ENCODE data around the gene AJM1. TPM values are rescaled to one million over a fixed set of nuclear protein-coding genes. Genes with fewer than 3 reads are reported as not detected.
A peak's percentile ranks its signal among the peaks of the same experiment; 100 is the strongest.
"Not testable (repeated sequence)": the region's sequence is repeated elsewhere in the genome, so short reads cannot be mapped to it uniquely, and the experiment has no call there.

The AJM1 gene
- total RNA-seq, 1 donor from 2014 or later = 7.4 TPM

- TF ChIP-seq CTCF (IDR thresholded peaks at IDR 0.05) = no peak
- no peak for DNase-seq (ENCODE audit: low spot score)
- Mint-ChIP-seq H3K27ac (ENCODE audit: unreplicated experiment) (no peak overlapping the region), H3K9me3 (ENCODE audit: low read depth) (no peaks in the 10 kb centered on the region), H3K27me3 (ENCODE audit: low read depth) (no peaks in the 10 kb centered on the region), H3K4me1 (ENCODE audit: low read depth) (no peaks in the 10 kb centered on the region), H3K4me3 (ENCODE audit: unreplicated experiment) (no peak overlapping the region), H3K36me3 (ENCODE audit: low read depth) (no peaks in the 10 kb centered on the region)
Measured at GRCh38 chr9:136832581-136832980, 9.7 kb upstream of the AJM1 start.

DNA sequence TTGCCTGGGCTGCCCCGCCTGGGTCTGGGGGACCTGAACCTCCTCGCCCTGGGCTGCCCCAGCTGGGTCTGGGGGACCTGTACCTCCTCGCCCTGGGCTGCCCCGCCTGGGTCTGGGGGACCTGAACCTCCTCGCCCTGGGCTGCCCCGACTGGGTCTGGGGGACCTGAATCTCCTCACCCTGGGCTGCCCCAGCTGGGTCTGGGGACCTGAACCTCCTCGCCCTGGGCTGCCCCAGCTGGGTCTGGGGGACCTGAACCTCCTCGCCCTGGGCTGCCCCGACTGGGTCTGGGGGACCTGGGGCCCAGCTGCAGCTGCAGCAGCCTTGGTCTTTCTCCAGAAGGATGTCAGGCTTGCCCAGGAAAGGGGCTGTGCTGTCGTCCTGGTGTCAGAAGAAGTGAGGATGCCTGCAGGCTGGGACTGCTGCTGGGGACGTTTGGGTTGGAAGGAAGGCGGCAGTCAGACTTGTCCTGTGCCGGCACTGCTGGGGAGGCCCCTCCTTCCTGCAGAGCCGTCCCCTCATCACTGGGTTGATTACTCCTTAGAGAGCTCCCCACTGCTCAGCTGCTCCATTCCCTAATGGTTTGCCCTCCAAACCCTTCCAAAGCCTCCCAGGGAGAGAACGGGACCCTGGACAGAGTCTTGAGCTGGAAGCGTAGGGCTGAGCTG lies 8.8 kb upstream of the AJM1 start:
- not testable (repeated sequence) for H3K27ac Mint-ChIP-seq (ENCODE audit: unreplicated experiment); H3K27me3 Mint-ChIP-seq (ENCODE audit: low read depth); DNase-seq (ENCODE audit: low spot score); H3K4me3 Mint-ChIP-seq (ENCODE audit: unreplicated experiment); H3K36me3 Mint-ChIP-seq (ENCODE audit: low read depth); H3K9me3 Mint-ChIP-seq (ENCODE audit: low read depth); H3K4me1 Mint-ChIP-seq (ENCODE audit: low read depth)

GRCh38 chr9:136835162-136835931 lies 6.9 kb upstream of the AJM1 start:
- no peak for DNase-seq (ENCODE audit: low spot score)
- Mint-ChIP-seq H3K4me1 (ENCODE audit: low read depth) (peaks cover 10% of the 10 kb centered on the region), H3K27ac (ENCODE audit: unreplicated experiment) (peak overlapping the region; percentile 36), H3K27me3 (ENCODE audit: low read depth) (no peaks in the 10 kb centered on the region), H3K9me3 (ENCODE audit: low read depth) (no peaks in the 10 kb centered on the region), H3K36me3 (ENCODE audit: low read depth) (peaks cover 3% of the 10 kb centered on the region), H3K4me3 (ENCODE audit: unreplicated experiment) (no peak overlapping the region)
- TF ChIP-seq CTCF (IDR thresholded peaks at IDR 0.05) = no peak

GRCh38 chr9:136835932-136836904 lies 6.1 kb upstream of the AJM1 start:
- Mint-ChIP-seq H3K27me3 (ENCODE audit: low read depth) (no peaks in the 10 kb centered on the region), H3K4me3 (ENCODE audit: unreplicated experiment) (no peak overlapping the region), H3K9me3 (ENCODE audit: low read depth) (no peaks in the 10 kb centered on the region), H3K27ac (ENCODE audit: unreplicated experiment) (no peak overlapping the region), H3K36me3 (ENCODE audit: low read depth) (peaks cover 3% of the 10 kb centered on the region), H3K4me1 (ENCODE audit: low read depth) (peaks cover 18% of the 10 kb centered on the region)
- no peak for DNase-seq (ENCODE audit: low spot score)
- TF ChIP-seq CTCF (IDR thresholded peaks at IDR 0.05) = no peak

- no peak overlapping the region for H3K27ac Mint-ChIP-seq (ENCODE audit: unreplicated experiment)
- no peaks in the 10 kb centered on the region for H3K27me3 Mint-ChIP-seq (ENCODE audit: low read depth)
- H3K9me3 Mint-ChIP-seq (ENCODE audit: low read depth) = no peaks in the 10 kb centered on the region
- H3K36me3 Mint-ChIP-seq (ENCODE audit: low read depth) = peaks cover 3% of the 10 kb centered on the region
- TF ChIP-seq CTCF (IDR thresholded peaks at IDR 0.05) = no peak
- H3K4me1 Mint-ChIP-seq (ENCODE audit: low read depth) = peaks cover 29% of the 10 kb centered on the region
- DNase-seq (ENCODE audit: low spot score) = no peak
- H3K4me3 Mint-ChIP-seq (ENCODE audit: unreplicated experiment) = no peak overlapping the region
Measured at GRCh38 chr9:136837146-136837855, 5.0 kb upstream of the AJM1 start.

DNA sequence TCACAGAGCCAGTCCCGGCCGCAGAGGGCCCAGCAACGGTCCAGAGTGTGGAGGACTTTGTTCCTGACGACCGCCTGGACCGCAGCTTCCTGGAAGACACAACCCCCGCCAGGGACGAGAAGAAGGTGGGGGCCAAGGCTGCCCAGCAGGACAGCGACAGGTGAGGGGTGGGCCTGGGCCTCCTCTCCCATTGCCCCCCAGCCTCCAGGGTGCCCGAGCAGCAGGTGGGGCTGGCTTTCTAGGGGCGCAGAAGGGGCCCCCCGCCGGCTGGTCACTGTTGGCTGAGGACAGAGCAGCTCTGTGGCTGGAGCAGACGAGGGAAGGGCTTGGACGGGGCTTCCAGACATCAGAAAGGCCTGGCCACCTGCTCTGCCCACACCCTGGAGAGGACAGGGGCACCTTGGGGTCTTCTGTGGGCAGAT lies 4.4 kb upstream of the AJM1 start:
- H3K27ac Mint-ChIP-seq (ENCODE audit: unreplicated experiment); H3K9me3 Mint-ChIP-seq (ENCODE audit: low read depth); H3K27me3 Mint-ChIP-seq (ENCODE audit: low read depth); DNase-seq (ENCODE audit: low spot score); H3K4me3 Mint-ChIP-seq (ENCODE audit: unreplicated experiment); H3K36me3 Mint-ChIP-seq (ENCODE audit: low read depth): not testable (repeated sequence)
- H3K4me1 Mint-ChIP-seq (ENCODE audit: low read depth) = peaks cover 30% of the 10 kb centered on the region
